Cardiac muscle cell (in vitro differentiated cells and primary cell): ENCODE results near the gene TAAR2. TPM values are rescaled to one million over a fixed set of nuclear protein-coding genes. Genes with fewer than 3 reads are reported as not detected.

Source experiments
- DNase-seq, 2 donors: peaks; one replicate each; pipeline versions ENCODE4 v3.0.0 to v3.0.0-alpha.2; 2010 to 2017; ENCODE audit warnings: low read depth in 1 of 2, low spot score in 1 of 2
- H3K27ac ChIP-seq: fragments of 200-600 bp; sonication (generic); 2 replicates; pipeline ENCODE4 v1.5.1; 2016
- H3K27me3 ChIP-seq: fragments of 200-600 bp; sonication (generic); 2 replicates; pipeline ENCODE4 v1.6.0; 2016; ENCODE audit warnings: control low read depth
- H3K36me3 ChIP-seq: fragments of 200-600 bp; sonication (generic); 2 replicates; pipeline ENCODE4 v1.5.1; 2016; ENCODE audit warnings: control low read depth
- H3K4me1 ChIP-seq: fragments of 200-600 bp; sonication (generic); 2 replicates; pipeline ENCODE4 v1.8.1; 2017; ENCODE audit warnings: low read depth, mild to moderate bottlenecking, mixed run types
- H3K4me3 ChIP-seq: fragments of 200-600 bp; sonication (generic); 2 replicates; pipeline ENCODE4 v1.5.1; 2016; ENCODE audit warnings: mild to moderate bottlenecking
- H3K9me3 ChIP-seq: fragments of 200-600 bp; sonication (generic); 2 replicates; pipeline ENCODE4 v1.5.1; 2017; ENCODE audit warnings: low read depth, mild to moderate bottlenecking, control low read depth
- CTCF ChIP-seq: IDR thresholded peaks from 2 replicates; pipeline ENCODE4 v1.5.1; 2012; ENCODE audit warnings: low read depth, mild to moderate bottlenecking, low read length
- polyA plus RNA-seq: library from polyadenylated mRNA; unstranded; fragments of >200 nt; fragmentation: Nextera tagmentation; extraction: Ambion mirVana; gene quantifications from 2 replicates; pipeline ENCODE4 v1.2.1, GENCODE V29; 2016
- total RNA-seq: library from RNA; depleted of rRNA; stranded (reverse); fragments of >200 nt; gene quantifications from 2 replicates; pipeline ENCODE4 v1.2.3, GENCODE V29; 2016

TAAR2 gene
- total and polyA plus RNA-seq, 2 experiments from 2014 or later: not detected

GRCh38 chr6:132596201-132596600 is 27.9 kb downstream of the TAAR2 start:
- H3K27ac ChIP-seq: no peak overlapping the region
- no peak for TF ChIP-seq CTCF
- no peaks in the 10 kb centered on the region for H3K4me1 ChIP-seq
- H3K27me3 ChIP-seq: no peaks in the 10 kb centered on the region
- H3K4me3 ChIP-seq: no peak overlapping the region
- H3K9me3 ChIP-seq: no peaks in the 10 kb centered on the region
- no peak for DNase-seq
- no peaks in the 10 kb centered on the region for H3K36me3 ChIP-seq

- Histone ChIP-seq H3K36me3 (no peaks in the 10 kb centered on the region), H3K4me3 (no peak overlapping the region), H3K27ac (no peak overlapping the region), H3K9me3 (no peaks in the 10 kb centered on the region), H3K4me1 (no peaks in the 10 kb centered on the region), H3K27me3 (no peaks in the 10 kb centered on the region)
- no peak for TF ChIP-seq CTCF
- DNase-seq: no peak
Observed at GRCh38 chr6:132592855-132593254, 31.2 kb downstream of the TAAR2 start.

GRCh38 chr6:132590362-132590761 is 33.7 kb downstream of the TAAR2 start:
- TF ChIP-seq CTCF: no peak
- DNase-seq: no peak
- Histone ChIP-seq H3K4me3 (no peak overlapping the region), H3K27me3 (no peaks in the 10 kb centered on the region), H3K4me1 (no peaks in the 10 kb centered on the region), H3K27ac (no peak overlapping the region), H3K9me3 (no peaks in the 10 kb centered on the region), H3K36me3 (no peaks in the 10 kb centered on the region)

- no peak within 1 kb of the TSS for H3K27ac ChIP-seq
- no peak for TF ChIP-seq CTCF
- no peak for DNase-seq
- no peaks in the 10 kb centered on the region for H3K27me3 ChIP-seq
- no peaks in the 10 kb centered on the region for H3K9me3 ChIP-seq
- H3K36me3 ChIP-seq: no peaks in the 10 kb centered on the region
- H3K4me3 ChIP-seq: no peak within 1 kb of the TSS
- no peaks in the 10 kb centered on the region for H3K4me1 ChIP-seq
Observed at GRCh38 chr6:132589454-132589853, 34.6 kb downstream of the TAAR2 start, which contains the start of gene TAAR5. Gene TAAR5, minus strand, starts transcription at chr6:132589741. Its CDS starts 55 bp downstream, at chr6:132589686.

- no peak for TF ChIP-seq CTCF
- H3K36me3 ChIP-seq: no peaks in the 10 kb centered on the region
- H3K4me3 ChIP-seq: no peak overlapping the region
- H3K27ac ChIP-seq: no peak overlapping the region
- H3K9me3 ChIP-seq: no peaks in the 10 kb centered on the region
- no peak for DNase-seq
- no peaks in the 10 kb centered on the region for H3K4me1 ChIP-seq
- no peaks in the 10 kb centered on the region for H3K27me3 ChIP-seq
Observed at GRCh38 chr6:132587424-132587823, 36.7 kb downstream of the TAAR2 start.

- no peaks in the 10 kb centered on the region for H3K4me1 ChIP-seq
- no peak overlapping the region for H3K27ac ChIP-seq
- no peaks in the 10 kb centered on the region for H3K36me3 ChIP-seq
- no peak for TF ChIP-seq CTCF
- H3K4me3 ChIP-seq: no peak overlapping the region
- no peak for DNase-seq
- no peaks in the 10 kb centered on the region for H3K9me3 ChIP-seq
- H3K27me3 ChIP-seq: no peaks in the 10 kb centered on the region
Observed at GRCh38 chr6:132584698-132585097, 39.4 kb downstream of the TAAR2 start.
